H1 (cell line): ENCODE measurements around the gene DVL2. TPM values are rescaled to one million over a fixed set of nuclear protein-coding genes. Genes with fewer than 3 reads are reported as not detected.

Experiments used
- KDM4A ChIP-seq: IDR thresholded peaks from one replicate; pipeline ENCODE4 v1.7.1; 2012; ENCODE audit warnings: low read depth, mild to moderate bottlenecking, moderate library complexity, low read length, inconsistent platforms; ENCODE audit not compliant: severe bottlenecking
- MAFK ChIP-seq: IDR thresholded peaks from 2 replicates; pipeline ENCODE4 v1.6.1; 2012; ENCODE audit warnings: low read depth, mild to moderate bottlenecking, improper control_type of control experiment, low read length
- SP2 ChIP-seq: IDR thresholded peaks from 2 replicates; pipeline ENCODE4 v1.6.1; 2012; ENCODE audit warnings: mild to moderate bottlenecking, low read length, inconsistent platforms
- SP4 ChIP-seq: IDR thresholded peaks from 2 replicates; pipeline ENCODE4 v1.6.1; 2012; ENCODE audit warnings: low read length, inconsistent platforms
- polyA plus RNA-seq, 7 experiments: library from polyadenylated mRNA; depleted of rRNA in 3 of 7; stranded (reverse) in 5 of 7; unstranded in 2 of 7; fragments of >200 nt in 5 of 7; fragments of 200-250 nt in 2 of 7; gene quantifications; 1 replicate in 5 of 7; 2 replicates in 1 of 7; 4 replicates in 1 of 7; pipeline versions ENCODE4 v1.2.1 to v1.2.3, GENCODE V29; 2011 to 2013; ENCODE audit warnings: missing spikeins in 2 of 7, mixed read lengths in 2 of 7
- total RNA-seq: library from RNA; stranded (reverse); fragmentation: NEBNext Ultra II Directional; extraction: Animal tissue kit (Norgen Biotek cat#: 25700); gene quantifications from 2 replicates; pipeline ENCODE4 v1.2.1, GENCODE V29; 2021
- TF ChIP-seq, protein P1 (sequence below): IDR thresholded peaks from 2 replicates; pipeline ENCODE4 v1.6.1; 2011; ENCODE audit warnings: low read depth, mild to moderate bottlenecking, low read length; ENCODE audit not compliant: insufficient read depth
- TF ChIP-seq, protein P2 (sequence below): IDR thresholded peaks from 2 replicates; pipeline ENCODE4 v1.6.1; 2012; ENCODE audit warnings: inconsistent platforms
- TF ChIP-seq, protein P3 (sequence below), 3 experiments: IDR thresholded peaks; 1 replicate in 2 of 3; 2 replicates in 1 of 3; pipeline versions ENCODE4 v1.5.1 to v1.6.1; 2011; ENCODE audit warnings: low read length in 3 of 3, mild to moderate bottlenecking in 3 of 3, inconsistent platforms in 2 of 3, low read depth in 1 of 3, moderate library complexity in 1 of 3; ENCODE audit not compliant: insufficient read depth in 1 of 3; ENCODE audit errors: control extremely low read depth in 1 of 3

DVL2 gene
- total and polyA plus RNA-seq, 2 of the 8 experiments (the other 6 are each of a cell fraction or from before 2014, with no cell fraction given): 19.0 to 59.6 TPM

DNA sequence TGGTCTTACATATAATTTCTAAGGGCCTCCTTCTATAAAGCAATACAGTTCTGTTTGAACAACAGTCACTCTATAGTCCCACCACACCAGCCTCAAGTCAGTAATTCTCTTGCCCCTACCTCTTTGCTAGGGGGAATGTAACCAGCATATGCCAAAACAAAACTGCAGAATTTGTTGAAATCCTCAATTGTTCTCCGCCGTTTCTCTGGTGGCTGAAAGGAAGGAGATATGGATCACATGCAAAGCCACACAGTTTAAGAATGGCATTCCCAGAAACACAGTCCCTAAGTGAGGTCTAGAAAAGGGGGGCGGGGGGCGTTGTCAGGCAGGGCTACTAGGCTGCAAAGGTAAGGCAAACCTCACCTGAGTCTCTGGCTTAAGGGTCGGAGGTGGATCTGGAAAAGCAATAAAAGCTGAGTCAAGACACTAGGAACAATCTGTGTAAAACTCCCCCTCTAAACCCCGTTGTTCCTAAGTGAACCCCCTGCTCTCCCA lies 3.0 kb upstream of the DVL2 start (continued):
- TF ChIP-seq SP2: no peak
- no peak for TF ChIP-seq MAFK
- TF ChIP-seq, protein P1, sequence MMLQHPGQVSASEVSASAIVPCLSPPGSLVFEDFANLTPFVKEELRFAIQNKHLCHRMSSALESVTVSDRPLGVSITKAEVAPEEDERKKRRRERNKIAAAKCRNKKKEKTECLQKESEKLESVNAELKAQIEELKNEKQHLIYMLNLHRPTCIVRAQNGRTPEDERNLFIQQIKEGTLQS: no peak
- no peak for TF ChIP-seq SP4
- TF ChIP-seq, protein P2, sequence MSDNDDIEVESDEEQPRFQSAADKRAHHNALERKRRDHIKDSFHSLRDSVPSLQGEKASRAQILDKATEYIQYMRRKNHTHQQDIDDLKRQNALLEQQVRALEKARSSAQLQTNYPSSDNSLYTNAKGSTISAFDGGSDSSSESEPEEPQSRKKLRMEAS: no peak
- TF ChIP-seq KDM4A: no peak
- TF ChIP-seq, protein P3, sequence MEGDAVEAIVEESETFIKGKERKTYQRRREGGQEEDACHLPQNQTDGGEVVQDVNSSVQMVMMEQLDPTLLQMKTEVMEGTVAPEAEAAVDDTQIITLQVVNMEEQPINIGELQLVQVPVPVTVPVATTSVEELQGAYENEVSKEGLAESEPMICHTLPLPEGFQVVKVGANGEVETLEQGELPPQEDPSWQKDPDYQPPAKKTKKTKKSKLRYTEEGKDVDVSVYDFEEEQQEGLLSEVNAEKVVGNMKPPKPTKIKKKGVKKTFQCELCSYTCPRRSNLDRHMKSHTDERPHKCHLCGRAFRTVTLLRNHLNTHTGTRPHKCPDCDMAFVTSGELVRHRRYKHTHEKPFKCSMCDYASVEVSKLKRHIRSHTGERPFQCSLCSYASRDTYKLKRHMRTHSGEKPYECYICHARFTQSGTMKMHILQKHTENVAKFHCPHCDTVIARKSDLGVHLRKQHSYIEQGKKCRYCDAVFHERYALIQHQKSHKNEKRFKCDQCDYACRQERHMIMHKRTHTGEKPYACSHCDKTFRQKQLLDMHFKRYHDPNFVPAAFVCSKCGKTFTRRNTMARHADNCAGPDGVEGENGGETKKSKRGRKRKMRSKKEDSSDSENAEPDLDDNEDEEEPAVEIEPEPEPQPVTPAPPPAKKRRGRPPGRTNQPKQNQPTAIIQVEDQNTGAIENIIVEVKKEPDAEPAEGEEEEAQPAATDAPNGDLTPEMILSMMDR (IDR thresholded peaks at IDR 0.05; ENCODE audit: control extremely low read depth in 1 of 3, insufficient read depth in 1 of 3, low read depth in 1 of 3, low read length in 3 of 3): no peak
